HL-60/S4 treated with retinoic acid at 250 ng/mL for 4 days and 3 days (cell line): Measurements from ENCODE around the gene PCDHB4.
"Not testable (repeated sequence)": the region's sequence is repeated elsewhere in the genome, so short reads cannot be mapped to it uniquely, and the experiment has no call there.

Experiments
- in situ Hi-C: fragments of 300-500 bp; cut with MboI; formaldehyde crosslinking; loops from 2 replicates; pipeline ENCODE4 v1.7.0; 2022; ENCODE audit warnings: low sequenced_read_pairs

The PCDHB4 gene

GRCh38 chr5:141121563-141121962 is at the start of gene PCDHB4:
Gene PCDHB4 (plus strand): TSS chr5:141121818. CDS start chr5:141121999, 181 bp downstream.
- in situ Hi-C loops = no loop called here

GRCh38 chr5:141077826-141078225 is 43.8 kb upstream of the PCDHB4 start:
- in situ Hi-C loops = no loop called here

GRCh38 chr5:141082228-141082627 is 39.4 kb upstream of the PCDHB4 start:
- in situ Hi-C loops = no loop called here

GRCh38 chr5:141084487-141084989 is 37.1 kb upstream of the PCDHB4 start:
- in situ Hi-C loops = no loop called here

GRCh38 chr5:141094481-141095262 is 26.9 kb upstream of the PCDHB4 start, which contains the start of gene PCDHB2:
Gene PCDHB2 (plus strand): TSS chr5:141094615. CDS start chr5:141094791, 176 bp downstream.
- in situ Hi-C loops = no loop called here

- in situ Hi-C loops = no loop called here
These were observed 26.4 kb upstream of the PCDHB4 start for GRCh38 chr5:141095263-141095641.

- in situ Hi-C loops = not testable (repeated sequence)
These were observed 25.4 kb upstream of the PCDHB4 start for GRCh38 chr5:141096181-141096580.

GRCh38 chr5:141096586-141096985 is 25.0 kb upstream of the PCDHB4 start:
- in situ Hi-C loops = not testable (repeated sequence)

- in situ Hi-C loops = no loop called here
These were observed 21.3 kb upstream of the PCDHB4 start, which contains the start of gene PCDHB3 for GRCh38 chr5:141100243-141100805. Gene PCDHB3 (plus strand): TSS chr5:141100473. CDS start chr5:141100650, 177 bp downstream.

- in situ Hi-C loops = no loop called here
These were observed 20.6 kb upstream of the PCDHB4 start for GRCh38 chr5:141101059-141101458.

GRCh38 chr5:141102070-141102469 is 19.5 kb upstream of the PCDHB4 start:
- in situ Hi-C loops = not testable (repeated sequence)

GRCh38 chr5:141102471-141102870 is 19.1 kb upstream of the PCDHB4 start:
- in situ Hi-C loops = not testable (repeated sequence)

- in situ Hi-C loops = no loop called here
These were observed 16.3 kb upstream of the PCDHB4 start for GRCh38 chr5:141105350-141105749.

- in situ Hi-C loops = no loop called here
These were observed 2.4 kb upstream of the PCDHB4 start for GRCh38 chr5:141119250-141119649.

- in situ Hi-C loops = no loop called here
These were observed 367 bp downstream of the PCDHB4 start for GRCh38 chr5:141121985-141122384.

GRCh38 chr5:141123396-141124135 is 1.9 kb downstream of the PCDHB4 start:
- in situ Hi-C loops = not testable (repeated sequence)

- in situ Hi-C loops = no loop called here
These were observed 5.7 kb downstream of the PCDHB4 start for GRCh38 chr5:141127305-141127704.

- in situ Hi-C loops = no loop called here
These were observed 13.6 kb downstream of the PCDHB4 start, which contains the start of gene PCDHB5 for GRCh38 chr5:141135030-141135717. Gene PCDHB5 (plus strand): TSS chr5:141135206. CDS start chr5:141135435, 229 bp downstream.

GRCh38 chr5:141135718-141136266 is 14.2 kb downstream of the PCDHB4 start:
- in situ Hi-C loops = no loop called here

- in situ Hi-C loops = not testable (repeated sequence)
These were observed 15.7 kb downstream of the PCDHB4 start for GRCh38 chr5:141137346-141137745.
